ENCODE results near the gene ASPA.

- TF ChIP-seq CHD2 (IDR thresholded peaks at IDR 0.05; ENCODE audit: low read length, partially characterized antibody) (no peak), SIN3A (IDR thresholded peaks at IDR 0.05; ENCODE audit: borderline replicate concordance, low read depth, low read length) (no peak), CTCF (IDR thresholded peaks at IDR 0.05) (no peak)
Observed at GRCh38 chr17:3528403-3528851, 52.6 kb downstream of the ASPA start.

All from SK-N-SH (cell line).